GM12878 (cell line): ENCODE results near the gene ROM1. TPM values are rescaled to one million over a fixed set of nuclear protein-coding genes. Genes with fewer than 3 reads are reported as not detected.

ENCODE experiments used
- ASH2L ChIP-seq: fragments of 300-600, 200-600 bp; sonication (generic); IDR thresholded peaks from 2 replicates; pipeline ENCODE4 v1.6.1; 2017; ENCODE audit warnings: low read depth, mild to moderate bottlenecking, borderline replicate concordance
- ATF3 ChIP-seq: IDR thresholded peaks from 2 replicates; pipeline ENCODE4 v1.6.1; 2011; ENCODE audit warnings: low read depth, mild to moderate bottlenecking, low read length, moderate library complexity, borderline replicate concordance; ENCODE audit errors: extremely low read depth
- BRCA1 ChIP-seq: IDR thresholded peaks from 2 replicates; pipeline ENCODE4 v1.6.1; 2011; ENCODE audit warnings: low read depth, low read length, improper control_type of control experiment
- CUX1 ChIP-seq: IDR thresholded peaks from 2 replicates; pipeline ENCODE4 v1.6.1; 2012; ENCODE audit warnings: improper control_type of control experiment, low read depth, low read length; ENCODE audit not compliant: insufficient replicate concordance
- HCFC1 ChIP-seq: fragments of 150-350 bp; IDR thresholded peaks from 2 replicates; pipeline ENCODE4 v1.6.1; 2014; ENCODE audit warnings: low read length
- HDGF ChIP-seq: fragments of 450-650 bp; IDR thresholded peaks from 2 replicates; pipeline ENCODE4 v1.6.1; 2016; ENCODE audit warnings: antibody characterized with exemption
- LARP7 ChIP-seq: fragments of 450-650 bp; IDR thresholded peaks from 2 replicates; pipeline ENCODE4 v1.6.1; 2017; ENCODE audit warnings: mild to moderate bottlenecking
- POU2F2 ChIP-seq: IDR thresholded peaks from 3 replicates; pipeline ENCODE4 v1.6.1; 2011; ENCODE audit warnings: low read depth, mild to moderate bottlenecking, low read length, borderline replicate concordance
- SREBF2 ChIP-seq: IDR thresholded peaks from 2 replicates; pipeline ENCODE4 v1.6.1; 2012; ENCODE audit warnings: mild to moderate bottlenecking, low read length
- SRF ChIP-seq, 2 experiments: IDR thresholded peaks; 2 replicates each; pipeline ENCODE4 v1.6.1; 2011; ENCODE audit warnings: low read depth in 2 of 2, low read length in 2 of 2, mild to moderate bottlenecking in 1 of 2, moderate library complexity in 1 of 2
- TBL1XR1 ChIP-seq: IDR thresholded peaks from 2 replicates; pipeline ENCODE4 v1.6.1; 2012; ENCODE audit warnings: low read depth, low read length, improper control_type of control experiment
- polyA plus RNA-seq, 11 experiments: library from polyadenylated mRNA; depleted of rRNA in 4 of 11; unstranded in 6 of 11; stranded (reverse) in 5 of 11; fragments of >200 nt; fragmentation: Nextera tagmentation in 4 of 11; fragmentation: Illumina TruSeq in 1 of 11; extraction: Ambion mirVana in 4 of 11; extraction: Trizol in 1 of 11; gene quantifications; 1 replicate in 1 of 11; 2 replicates in 10 of 11; pipeline versions ENCODE4 v1.2.1 to v1.2.3, GENCODE V29; 2011 to 2016; ENCODE audit warnings: inconsistent platforms in 2 of 11, missing spikeins in 2 of 11, low read depth in 1 of 11
- total RNA-seq, 4 experiments: library from RNA; depleted of rRNA in 3 of 4; stranded (reverse); fragments of >200 nt in 3 of 4; fragmentation: Illumina TruSeq in 1 of 4; extraction: Trizol in 1 of 4; gene quantifications; 2 replicates each; pipeline versions ENCODE4 v1.2.1 to v1.2.3, GENCODE V29; 2013 to 2021
- TF ChIP-seq, protein P1 (sequence below): fragments of 450-650 bp; IDR thresholded peaks from 2 replicates; pipeline ENCODE4 v1.6.1; 2018; ENCODE audit warnings: mild to moderate bottlenecking, low read depth, moderate library complexity; ENCODE audit not compliant: partially characterized antibody
- TF ChIP-seq, protein P2 (sequence below): fragments of 150-350 bp; IDR thresholded peaks from 2 replicates; pipeline ENCODE4 v1.6.1; 2014; ENCODE audit warnings: mild to moderate bottlenecking, low read depth, low read length
- TF ChIP-seq, protein P3 (sequence below): fragments of 450-650 bp; IDR thresholded peaks from 2 replicates; pipeline ENCODE4 v1.6.1; 2017; ENCODE audit warnings: low read depth, mild to moderate bottlenecking, moderate library complexity

The ROM1 gene
- total and polyA plus RNA-seq, 10 of the 15 experiments (the other 5 are each of a cell fraction or from before 2014, with no cell fraction given) = 0.42 to 3.0 (median 1.1) TPM

DNA sequence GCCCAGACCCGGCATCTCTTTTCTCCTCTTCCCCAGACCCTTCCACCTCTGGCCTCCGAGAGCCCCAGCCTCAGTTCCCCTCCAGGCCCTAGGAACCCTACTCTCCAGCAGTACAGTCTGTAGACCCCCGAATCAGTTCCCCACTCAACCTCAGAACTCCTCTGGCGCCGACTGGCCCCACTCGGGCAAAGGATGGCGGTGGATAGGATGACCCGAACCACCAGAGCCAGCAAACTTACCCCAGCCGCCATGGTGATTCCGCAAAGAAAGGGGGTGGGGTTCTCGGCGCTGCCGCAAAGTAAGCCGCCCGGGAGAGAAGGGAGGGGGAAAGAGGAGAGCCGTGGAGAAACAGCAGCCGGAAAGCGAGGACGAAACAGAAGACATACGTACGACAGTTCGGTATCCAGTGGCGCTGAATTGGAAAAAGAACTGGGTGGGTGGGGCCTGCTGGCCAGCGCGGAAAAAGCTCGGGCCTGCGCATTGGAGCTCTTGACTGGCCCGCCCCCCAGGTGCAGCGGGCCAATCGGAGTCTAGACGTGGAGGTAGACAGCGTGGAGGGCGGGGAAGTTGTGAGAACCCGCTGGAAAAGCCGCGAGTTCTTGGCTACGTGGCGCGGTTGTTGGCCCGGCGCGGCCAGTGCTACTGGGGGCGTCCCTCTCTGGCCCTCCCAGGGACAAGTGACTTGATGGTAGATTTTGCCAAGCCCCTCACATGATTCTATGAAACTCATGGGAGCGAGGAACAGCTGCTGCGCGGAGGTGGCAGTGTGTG lies 39.3 kb upstream of the ROM1 start, which contains the start of gene EEF1G (continued):
- TF ChIP-seq, protein P1, sequence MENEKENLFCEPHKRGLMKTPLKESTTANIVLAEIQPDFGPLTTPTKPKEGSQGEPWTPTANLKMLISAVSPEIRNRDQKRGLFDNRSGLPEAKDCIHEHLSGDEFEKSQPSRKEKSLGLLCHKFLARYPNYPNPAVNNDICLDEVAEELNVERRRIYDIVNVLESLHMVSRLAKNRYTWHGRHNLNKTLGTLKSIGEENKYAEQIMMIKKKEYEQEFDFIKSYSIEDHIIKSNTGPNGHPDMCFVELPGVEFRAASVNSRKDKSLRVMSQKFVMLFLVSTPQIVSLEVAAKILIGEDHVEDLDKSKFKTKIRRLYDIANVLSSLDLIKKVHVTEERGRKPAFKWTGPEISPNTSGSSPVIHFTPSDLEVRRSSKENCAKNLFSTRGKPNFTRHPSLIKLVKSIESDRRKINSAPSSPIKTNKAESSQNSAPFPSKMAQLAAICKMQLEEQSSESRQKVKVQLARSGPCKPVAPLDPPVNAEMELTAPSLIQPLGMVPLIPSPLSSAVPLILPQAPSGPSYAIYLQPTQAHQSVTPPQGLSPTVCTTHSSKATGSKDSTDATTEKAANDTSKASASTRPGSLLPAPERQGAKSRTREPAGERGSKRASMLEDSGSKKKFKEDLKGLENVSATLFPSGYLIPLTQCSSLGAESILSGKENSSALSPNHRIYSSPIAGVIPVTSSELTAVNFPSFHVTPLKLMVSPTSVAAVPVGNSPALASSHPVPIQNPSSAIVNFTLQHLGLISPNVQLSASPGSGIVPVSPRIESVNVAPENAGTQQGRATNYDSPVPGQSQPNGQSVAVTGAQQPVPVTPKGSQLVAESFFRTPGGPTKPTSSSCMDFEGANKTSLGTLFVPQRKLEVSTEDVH = peak; percentile 37
- TF ChIP-seq CUX1 (no peak), BRCA1 (peak; percentile 49), LARP7 (peak; percentile 53; the same call in 1 of the 2 replicates), ATF3 (peak; percentile 48; the same call in 1 of the 2 replicates), SRF (IDR thresholded peaks at IDR 0.05; ENCODE audit: low read depth in 2 of 2, low read length in 2 of 2) (no peak), ASH2L (peak; percentile 65; the same call in 1 of the 2 replicates), TBL1XR1 (0 out of 2 replicates have a peak, but pooled peaks have one; percentile 47), SREBF2 (no peak), POU2F2 (peak; percentile 68; the same call in 2 of the 3 replicates), HCFC1 (peak; percentile 26), HDGF (peak; percentile 89)
- TF ChIP-seq, protein P2, sequence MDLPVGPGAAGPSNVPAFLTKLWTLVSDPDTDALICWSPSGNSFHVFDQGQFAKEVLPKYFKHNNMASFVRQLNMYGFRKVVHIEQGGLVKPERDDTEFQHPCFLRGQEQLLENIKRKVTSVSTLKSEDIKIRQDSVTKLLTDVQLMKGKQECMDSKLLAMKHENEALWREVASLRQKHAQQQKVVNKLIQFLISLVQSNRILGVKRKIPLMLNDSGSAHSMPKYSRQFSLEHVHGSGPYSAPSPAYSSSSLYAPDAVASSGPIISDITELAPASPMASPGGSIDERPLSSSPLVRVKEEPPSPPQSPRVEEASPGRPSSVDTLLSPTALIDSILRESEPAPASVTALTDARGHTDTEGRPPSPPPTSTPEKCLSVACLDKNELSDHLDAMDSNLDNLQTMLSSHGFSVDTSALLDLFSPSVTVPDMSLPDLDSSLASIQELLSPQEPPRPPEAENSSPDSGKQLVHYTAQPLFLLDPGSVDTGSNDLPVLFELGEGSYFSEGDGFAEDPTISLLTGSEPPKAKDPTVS = peak; percentile 97
- TF ChIP-seq, protein P3, sequence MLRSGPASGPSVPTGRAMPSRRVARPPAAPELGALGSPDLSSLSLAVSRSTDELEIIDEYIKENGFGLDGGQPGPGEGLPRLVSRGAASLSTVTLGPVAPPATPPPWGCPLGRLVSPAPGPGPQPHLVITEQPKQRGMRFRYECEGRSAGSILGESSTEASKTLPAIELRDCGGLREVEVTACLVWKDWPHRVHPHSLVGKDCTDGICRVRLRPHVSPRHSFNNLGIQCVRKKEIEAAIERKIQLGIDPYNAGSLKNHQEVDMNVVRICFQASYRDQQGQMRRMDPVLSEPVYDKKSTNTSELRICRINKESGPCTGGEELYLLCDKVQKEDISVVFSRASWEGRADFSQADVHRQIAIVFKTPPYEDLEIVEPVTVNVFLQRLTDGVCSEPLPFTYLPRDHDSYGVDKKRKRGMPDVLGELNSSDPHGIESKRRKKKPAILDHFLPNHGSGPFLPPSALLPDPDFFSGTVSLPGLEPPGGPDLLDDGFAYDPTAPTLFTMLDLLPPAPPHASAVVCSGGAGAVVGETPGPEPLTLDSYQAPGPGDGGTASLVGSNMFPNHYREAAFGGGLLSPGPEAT = peak; percentile 31; the same call in 1 of the 2 replicates
